Measurements from ENCODE around the gene CD151.

The CD151 gene

DNA sequence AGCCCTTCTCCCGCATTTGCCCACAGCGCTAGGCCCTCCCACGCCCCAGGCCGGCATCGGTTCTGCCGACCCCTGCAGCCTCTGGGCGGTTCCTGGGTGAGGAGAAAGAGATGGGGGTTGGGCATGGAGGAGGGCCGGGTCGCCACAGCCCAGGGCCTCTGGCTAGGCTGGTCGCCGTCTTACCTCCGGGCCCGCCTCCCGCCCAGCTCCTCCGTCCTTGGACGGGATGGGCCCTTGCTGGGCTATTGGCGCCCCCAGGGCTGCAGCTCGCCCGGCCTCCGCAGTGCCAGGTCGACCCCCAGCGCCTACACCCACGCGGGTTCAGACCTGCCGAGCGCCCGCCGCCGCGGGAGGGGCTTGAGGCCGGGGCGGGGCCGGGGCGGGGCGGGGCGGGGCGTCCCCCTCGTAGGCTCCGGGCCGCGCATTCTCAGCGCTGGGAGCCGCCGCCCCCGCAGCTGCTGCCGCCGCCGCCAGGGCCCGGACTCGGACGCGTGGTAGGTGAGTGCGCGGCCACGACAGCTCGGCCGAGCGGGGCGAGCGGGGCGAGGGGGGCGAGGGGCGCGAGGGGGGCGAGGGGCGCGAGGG is at the start of gene CD151:
Gene CD151 (plus strand): TSS at position 424 of the 585 bp plus-strand sequence. CDS start 3,118 bp downstream, outside the sequence.
- peak within 1 kb of the TSS; percentile 84 for H3K4me3 ChIP-seq
- peaks cover 10% of the 10 kb centered on the region; the same call in 1 of the 2 replicates for H3K36me3 ChIP-seq (ENCODE audit: insufficient read depth, low read length)
- no peaks in the 10 kb centered on the region for H3K9me3 ChIP-seq (ENCODE audit: low read depth, low read length)
- no peak for DNase-seq (ENCODE audit: low read depth, low spot score)
- no peak within 1 kb of the TSS for H3K27ac ChIP-seq
- TF ChIP-seq POLR2AphosphoS5 (IDR thresholded peaks at IDR 0.05; ENCODE audit: borderline replicate concordance, low read depth, low read length) (peak; percentile 60; the same call in 1 of the 2 replicates), FOXP2 (optimal IDR thresholded peaks at IDR 0.05; ENCODE audit: control extremely low read depth, extremely low read length, insufficient read depth) (no peak)
- peak within 1 kb of the TSS; percentile 67 for H3K9ac ChIP-seq (ENCODE audit: insufficient read length)

DNA sequence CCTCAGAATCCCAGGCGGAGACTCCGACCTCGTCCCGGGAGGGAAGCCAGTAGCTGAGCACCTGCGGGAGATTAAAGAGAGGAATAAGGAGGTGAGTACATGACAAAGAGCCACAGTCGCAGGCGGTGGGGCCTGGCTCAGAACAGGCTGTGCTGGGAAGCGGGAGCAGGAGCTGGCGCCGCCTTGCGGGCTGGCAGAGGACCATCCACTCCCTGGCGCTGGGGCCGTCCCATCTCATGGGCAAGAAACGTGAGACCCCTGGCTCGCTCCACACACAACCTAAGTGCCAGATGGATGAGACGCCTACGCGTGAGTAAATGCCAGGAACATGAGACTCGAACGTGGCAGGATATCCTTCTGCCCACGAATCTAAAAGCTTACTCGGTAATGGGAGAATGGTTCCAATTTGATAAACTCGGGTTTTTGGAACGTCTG is 49.2 kb upstream of the CD151 start:
- H3K9ac ChIP-seq (ENCODE audit: insufficient read length): no peak overlapping the region
- H3K36me3 ChIP-seq (ENCODE audit: insufficient read depth, low read length): no peaks in the 10 kb centered on the region
- H3K4me3 ChIP-seq: no peak overlapping the region
- peak; percentile 18 for DNase-seq (ENCODE audit: low read depth, low spot score)
- H3K27ac ChIP-seq: no peak overlapping the region
- H3K9me3 ChIP-seq (ENCODE audit: low read depth, low read length): no peaks in the 10 kb centered on the region
- TF ChIP-seq FOXP2 (optimal IDR thresholded peaks at IDR 0.05; ENCODE audit: control extremely low read depth, extremely low read length, insufficient read depth) (no peak), POLR2AphosphoS5 (IDR thresholded peaks at IDR 0.05; ENCODE audit: borderline replicate concordance, low read depth, low read length) (peak; percentile 13; the same call in 1 of the 2 replicates)

DNA sequence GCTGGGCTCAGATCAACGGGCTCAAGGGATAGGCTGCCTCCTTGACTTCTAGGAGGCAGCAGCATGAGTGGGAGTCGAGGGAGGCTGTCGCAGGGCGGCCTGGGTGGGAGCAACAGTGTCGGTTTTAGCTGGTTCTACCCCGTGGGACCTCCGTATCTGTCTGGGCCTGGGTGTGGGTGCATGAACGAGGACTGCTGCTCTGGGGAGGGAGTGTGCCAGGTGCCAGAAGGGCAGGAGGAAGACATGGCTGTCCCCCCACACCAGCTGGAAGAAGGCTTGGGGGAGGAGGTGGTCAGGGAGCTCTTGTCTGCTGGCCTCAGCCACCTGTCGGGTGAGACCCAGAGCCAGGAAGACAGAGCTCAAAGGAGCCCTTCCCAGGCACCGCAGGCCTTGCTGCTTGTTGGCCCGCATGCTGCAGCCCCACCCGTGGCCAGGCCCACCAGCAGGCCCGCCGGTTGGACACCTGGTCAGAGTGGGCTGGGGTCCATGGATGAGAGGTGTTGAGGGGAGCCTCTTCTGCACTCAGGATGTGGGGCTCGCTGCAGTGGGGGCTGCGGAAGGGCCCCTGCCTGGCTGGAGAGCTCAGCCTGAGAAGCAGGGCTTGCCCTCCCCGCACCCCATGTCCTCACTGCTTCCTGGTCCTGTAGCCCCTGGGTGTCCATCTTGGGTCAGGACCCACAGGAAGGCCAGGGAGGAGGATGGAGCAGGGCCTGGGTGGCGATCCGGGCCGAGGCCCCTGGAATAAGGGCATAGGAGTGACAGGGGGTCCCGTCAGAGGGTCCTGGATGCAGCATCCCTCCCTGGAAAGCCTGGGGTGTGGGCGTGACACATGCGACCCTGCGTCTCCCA is 46.3 kb upstream of the CD151 start:
- Histone ChIP-seq H3K36me3 (ENCODE audit: insufficient read depth, low read length) (no peaks in the 10 kb centered on the region), H3K9me3 (ENCODE audit: low read depth, low read length) (no peaks in the 10 kb centered on the region), H3K4me3 (no peak overlapping the region), H3K27ac (no peak overlapping the region), H3K9ac (ENCODE audit: insufficient read length) (no peak overlapping the region)
- TF ChIP-seq POLR2AphosphoS5 (IDR thresholded peaks at IDR 0.05; ENCODE audit: borderline replicate concordance, low read depth, low read length) (no peak), EZH2 (IDR thresholded peaks at IDR 0.05) (no peak), FOXP2 (optimal IDR thresholded peaks at IDR 0.05; ENCODE audit: control extremely low read depth, extremely low read length, insufficient read depth) (no peak)
- no peak for DNase-seq (ENCODE audit: low read depth, low spot score)

DNA sequence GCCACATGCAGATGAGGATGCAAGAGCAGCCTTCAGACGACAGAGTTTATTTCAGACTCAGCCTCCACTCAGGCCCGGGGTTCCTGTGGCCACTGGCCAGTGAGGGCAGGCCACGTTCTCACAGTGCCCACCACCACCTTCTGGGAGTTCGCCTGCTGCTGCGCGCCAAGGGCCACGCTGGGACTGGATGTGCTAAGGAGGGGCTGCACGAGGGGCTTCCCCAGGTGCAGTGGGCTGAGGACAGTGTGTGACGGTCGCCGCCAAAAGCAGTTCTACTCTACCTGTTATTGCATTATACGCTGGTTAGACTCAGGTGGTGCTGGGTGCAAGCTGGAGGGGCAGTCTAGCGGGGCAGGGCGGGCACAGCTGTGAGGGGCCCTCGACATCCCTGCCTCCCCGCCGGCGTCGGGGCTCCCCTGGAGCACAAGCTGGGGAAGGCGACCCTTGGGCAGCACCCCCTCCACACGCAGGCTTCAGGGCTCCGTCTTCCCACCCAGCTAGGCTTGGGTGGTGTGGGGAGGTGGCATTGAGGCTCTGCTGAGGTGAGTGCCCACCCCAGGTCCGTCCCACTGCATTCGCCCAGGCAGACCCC is 45.6 kb upstream of the CD151 start:
- Histone ChIP-seq H3K27ac (no peak overlapping the region), H3K36me3 (ENCODE audit: insufficient read depth, low read length) (no peaks in the 10 kb centered on the region), H3K4me3 (no peak overlapping the region), H3K9me3 (ENCODE audit: low read depth, low read length) (no peaks in the 10 kb centered on the region), H3K9ac (ENCODE audit: insufficient read length) (no peak overlapping the region)
- TF ChIP-seq FOXP2 (optimal IDR thresholded peaks at IDR 0.05; ENCODE audit: control extremely low read depth, extremely low read length, insufficient read depth): no peak
- TF ChIP-seq EZH2 (IDR thresholded peaks at IDR 0.05): no peak
- no peak for TF ChIP-seq POLR2AphosphoS5 (IDR thresholded peaks at IDR 0.05; ENCODE audit: borderline replicate concordance, low read depth, low read length)
- no peak for DNase-seq (ENCODE audit: low read depth, low spot score)

DNA sequence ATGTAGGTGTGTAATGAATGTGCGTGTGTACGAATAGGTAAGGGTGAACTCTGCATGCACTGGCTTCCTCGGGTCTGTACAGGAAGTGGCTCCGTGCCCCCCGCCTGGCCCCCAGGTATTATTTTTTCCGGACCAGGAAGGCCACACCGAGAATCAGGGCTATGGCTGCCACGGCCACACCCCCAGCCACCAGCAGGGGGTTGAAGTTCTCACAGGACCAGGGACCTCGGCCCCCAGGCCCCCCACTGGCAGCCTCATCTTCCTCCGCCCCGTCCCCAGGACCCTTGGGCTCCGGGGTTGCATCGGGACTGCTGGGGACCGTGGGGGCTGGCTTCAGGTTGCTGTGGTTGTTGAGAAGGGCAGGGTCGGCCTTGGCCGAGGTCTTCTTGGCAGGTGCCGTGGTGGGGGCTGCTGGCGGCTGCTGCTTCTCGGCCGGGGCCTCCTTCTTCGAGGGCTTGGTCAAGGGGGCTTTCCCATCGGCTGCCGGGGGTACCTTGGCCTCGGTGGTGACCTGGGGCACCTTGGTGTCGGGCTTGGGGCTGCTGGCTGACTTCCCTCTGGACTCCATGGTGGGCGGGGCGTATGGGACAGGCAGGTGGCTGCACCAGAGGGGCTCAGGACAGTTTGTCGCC is 44.6 kb upstream of the CD151 start:
- Histone ChIP-seq H3K4me3 (no peak overlapping the region), H3K9me3 (ENCODE audit: low read depth, low read length) (no peaks in the 10 kb centered on the region), H3K36me3 (ENCODE audit: insufficient read depth, low read length) (no peaks in the 10 kb centered on the region; the same call in 1 of the 2 replicates), H3K27ac (no peak overlapping the region), H3K9ac (ENCODE audit: insufficient read length) (no peak overlapping the region)
- TF ChIP-seq POLR2AphosphoS5 (IDR thresholded peaks at IDR 0.05; ENCODE audit: borderline replicate concordance, low read depth, low read length) (no peak), EZH2 (IDR thresholded peaks at IDR 0.05) (no peak)
- no peak for DNase-seq (ENCODE audit: low read depth, low spot score)

DNA sequence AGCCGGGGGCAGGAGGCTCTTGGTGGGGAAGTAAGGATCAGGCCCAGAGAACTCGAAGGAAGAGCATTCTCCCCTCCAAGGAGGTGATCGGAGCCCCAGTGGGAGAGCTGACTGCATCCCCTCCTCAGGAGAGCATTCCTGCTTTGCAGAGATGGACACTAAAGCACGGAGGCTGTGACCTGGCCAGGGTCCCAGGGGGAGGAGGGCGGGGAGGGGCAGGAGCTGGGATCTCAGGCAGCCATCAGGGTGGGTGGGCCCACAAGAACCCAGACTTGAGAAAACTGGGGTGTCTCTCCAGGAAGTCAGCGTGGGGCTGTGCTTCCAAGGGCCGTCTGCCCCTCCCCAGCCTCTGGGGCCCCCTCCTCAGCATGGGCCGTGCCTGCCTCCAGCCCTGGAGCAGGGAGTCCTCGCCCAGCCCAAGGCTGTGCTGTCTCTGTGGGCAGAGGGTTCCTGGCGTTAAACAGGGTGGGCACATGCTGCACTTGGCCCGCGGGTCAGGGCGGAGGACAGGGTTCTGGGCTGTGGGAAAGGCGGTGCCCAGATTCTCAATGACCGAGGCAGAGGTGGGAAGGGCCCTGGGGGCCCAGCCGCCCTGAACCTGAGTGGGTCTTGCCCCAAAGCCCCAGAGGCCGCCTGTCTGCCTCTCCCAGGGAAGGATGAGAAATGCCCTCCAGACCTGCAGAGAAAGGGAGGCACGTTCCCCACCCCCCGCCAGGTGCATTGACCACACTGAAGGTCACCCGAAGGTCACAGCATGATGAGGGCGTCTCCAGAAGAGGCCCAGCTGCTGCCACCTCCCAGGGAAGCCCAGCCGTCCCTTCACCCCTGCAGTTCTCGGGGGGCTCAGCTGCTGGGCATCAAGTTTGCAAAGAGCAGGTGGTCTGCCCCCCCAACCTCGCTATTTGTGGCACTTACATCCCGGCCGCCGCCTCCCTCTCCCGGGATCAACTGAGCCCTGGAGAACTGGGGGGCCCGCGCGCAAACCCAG is 43.5 kb upstream of the CD151 start:
- DNase-seq (ENCODE audit: low read depth, low spot score): no peak
- no peak overlapping the region for H3K27ac ChIP-seq
- TF ChIP-seq POLR2AphosphoS5 (IDR thresholded peaks at IDR 0.05; ENCODE audit: borderline replicate concordance, low read depth, low read length) (no peak), EZH2 (IDR thresholded peaks at IDR 0.05) (no peak), FOXP2 (optimal IDR thresholded peaks at IDR 0.05; ENCODE audit: control extremely low read depth, extremely low read length, insufficient read depth) (no peak)
- H3K9ac ChIP-seq (ENCODE audit: insufficient read length): no peak overlapping the region
- no peak overlapping the region for H3K4me3 ChIP-seq
- no peaks in the 10 kb centered on the region; the same call in 1 of the 2 replicates for H3K36me3 ChIP-seq (ENCODE audit: insufficient read depth, low read length)
- no peaks in the 10 kb centered on the region for H3K9me3 ChIP-seq (ENCODE audit: low read depth, low read length)

DNA sequence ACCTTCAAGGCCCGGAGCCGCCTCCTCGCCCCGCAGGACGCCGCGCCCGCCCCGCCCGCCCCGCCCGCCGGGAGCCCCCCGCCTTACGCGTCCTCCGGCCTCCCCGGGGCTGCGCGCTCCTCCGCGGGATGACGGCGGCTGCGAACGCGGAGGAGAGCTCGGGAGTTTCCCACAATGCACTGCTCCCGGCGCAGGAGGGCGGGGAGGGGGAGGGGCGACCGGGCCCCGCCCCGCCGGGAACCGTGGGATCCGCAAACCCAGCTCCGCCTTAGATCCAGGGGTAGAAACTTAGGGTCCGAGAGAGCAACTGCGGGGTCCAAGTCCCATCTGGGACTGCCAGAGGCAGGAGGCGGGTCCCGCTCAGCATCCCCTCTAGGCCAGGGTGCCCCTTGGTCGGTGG is 42.8 kb upstream of the CD151 start, which contains the start of gene CEND1:
Gene CEND1 (minus strand): TSS at position 148 of the 400 bp plus-strand sequence. CDS start 1,514 bp downstream, outside the sequence.
- H3K9ac ChIP-seq (ENCODE audit: insufficient read length): no peak within 1 kb of the TSS
- H3K36me3 ChIP-seq (ENCODE audit: insufficient read depth, low read length): no peaks in the 10 kb centered on the region; the same call in 1 of the 2 replicates
- no peak for DNase-seq (ENCODE audit: low read depth, low spot score)
- no peak within 1 kb of the TSS for H3K4me3 ChIP-seq
- TF ChIP-seq POLR2AphosphoS5 (IDR thresholded peaks at IDR 0.05; ENCODE audit: borderline replicate concordance, low read depth, low read length): no peak
- no peak for TF ChIP-seq FOXP2 (optimal IDR thresholded peaks at IDR 0.05; ENCODE audit: control extremely low read depth, extremely low read length, insufficient read depth)
- no peak for TF ChIP-seq EZH2 (IDR thresholded peaks at IDR 0.05)
- H3K27ac ChIP-seq: no peak within 1 kb of the TSS
- no peaks in the 10 kb centered on the region for H3K9me3 ChIP-seq (ENCODE audit: low read depth, low read length)

Measured in SK-N-MC (cell line).